Activated CD8-positive, alpha-beta memory T cell treated with anti-CD3 and anti-CD28 coated beads for 1 hour (primary cell): Measurements from ENCODE around the gene FSTL1.
A peak's percentile ranks its signal among the peaks of the same experiment; 100 is the strongest.

Experiments used
- DNase-seq, 2 donors: peaks; one replicate each; pipeline ENCODE4 v3.0.0-alpha.2; 2020; ENCODE audit warnings: low read depth in 1 of 2; ENCODE audit errors: extremely low read depth in 1 of 2

FSTL1 gene

DNA sequence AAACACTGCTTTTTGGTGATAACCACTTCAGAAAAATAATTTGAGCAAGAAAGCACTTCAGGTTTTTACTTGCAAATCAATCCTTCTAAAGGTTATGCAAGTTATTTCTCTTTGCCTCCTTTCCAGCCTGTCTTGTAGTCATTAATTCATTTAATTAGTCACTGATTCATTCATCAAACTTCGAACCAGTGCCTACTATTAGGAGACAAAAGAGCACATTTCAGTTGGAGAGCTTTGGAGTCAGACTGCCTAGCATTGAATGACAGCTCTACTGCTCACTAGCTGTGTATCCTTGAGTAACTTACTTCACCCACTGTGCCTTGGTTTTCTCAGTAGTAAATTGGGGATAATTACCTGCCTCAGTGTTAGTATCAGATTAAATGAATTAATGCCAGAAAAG, 86.7 kb downstream of the FSTL1 start:
- DNase-seq: no peak

DNA sequence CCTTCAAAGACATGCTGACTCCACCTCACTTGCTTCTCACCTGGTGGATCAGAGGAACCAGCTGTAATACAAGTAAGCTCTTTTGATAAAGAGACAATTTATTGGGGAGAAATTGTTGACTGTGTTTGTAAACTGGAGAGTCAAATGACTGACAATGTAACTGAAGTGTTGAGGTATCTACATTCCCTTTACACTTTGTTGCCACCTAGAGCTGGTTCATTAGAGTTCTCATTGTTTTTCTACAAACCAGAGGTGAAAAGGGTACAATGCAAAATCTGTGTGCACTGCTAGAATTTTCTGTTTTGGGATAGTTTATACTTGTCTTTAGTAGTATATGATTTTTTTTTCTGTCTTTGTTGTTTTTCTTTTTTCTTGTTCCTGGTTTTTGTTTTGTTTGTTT, 93.0 kb downstream of the FSTL1 start:
- no peak for DNase-seq

DNA sequence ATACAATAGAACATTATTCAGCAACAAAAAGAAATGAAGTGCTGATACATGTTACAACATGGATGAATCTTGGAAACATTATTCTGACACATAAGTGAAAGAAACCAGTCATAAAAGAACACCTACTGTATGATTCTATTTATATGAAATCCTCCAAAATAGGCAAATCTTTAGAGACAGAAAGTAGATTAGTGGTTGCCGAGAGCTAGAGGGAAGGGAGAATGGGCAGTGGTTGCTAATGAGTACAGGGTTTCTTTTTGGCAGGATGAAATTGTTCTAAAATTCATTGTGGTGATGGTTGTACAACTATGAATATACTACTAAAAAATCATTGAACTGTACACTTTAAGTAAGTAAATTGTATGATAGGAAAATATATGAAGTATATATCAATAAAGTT, 95.3 kb downstream of the FSTL1 start:
- DNase-seq: no peak

GRCh38 chr3:120353463-120353862, 97.3 kb downstream of the FSTL1 start:
- DNase-seq: no peak

- no peak for DNase-seq
Measured at GRCh38 chr3:120352017-120352416, 98.8 kb downstream of the FSTL1 start.

DNA sequence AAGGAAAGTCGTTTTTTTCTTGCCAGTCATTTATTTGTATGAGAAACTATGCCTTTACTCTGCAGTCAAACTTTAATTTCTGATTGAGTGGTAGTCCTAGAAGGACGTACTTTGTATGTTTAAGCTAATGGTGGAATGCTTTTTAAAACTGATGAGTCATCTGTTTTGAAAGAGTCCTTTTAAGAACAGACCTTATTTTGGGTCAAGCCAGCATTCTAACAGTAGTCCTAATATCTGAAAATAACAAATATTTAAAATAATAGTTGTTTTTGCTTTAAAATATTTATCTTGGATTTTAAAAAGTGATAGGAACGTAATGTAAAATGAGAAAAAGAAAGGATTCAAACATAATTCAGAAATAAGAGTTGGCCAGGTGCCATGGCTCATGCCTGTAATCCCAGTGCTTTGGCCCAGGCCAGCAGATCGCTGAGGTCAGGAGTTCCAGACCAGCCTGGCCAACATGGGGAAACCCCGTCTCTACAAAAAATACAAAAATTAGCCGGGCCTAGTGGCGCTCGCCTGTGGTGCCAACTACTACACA, 100.3 kb downstream of the FSTL1 start:
- no peak for DNase-seq

DNA sequence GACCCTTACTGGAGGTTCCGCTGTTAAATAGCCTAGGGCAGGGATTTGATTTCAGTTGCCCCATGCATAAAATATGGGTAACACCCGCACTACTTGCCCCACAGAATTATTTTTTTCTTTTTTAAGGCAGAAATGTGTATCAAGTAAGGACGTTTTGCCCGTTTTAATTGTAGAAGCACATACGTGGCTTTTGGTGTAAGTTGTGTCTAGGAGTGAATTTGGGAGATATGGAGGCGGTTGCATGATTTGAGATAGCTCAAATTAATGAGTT, 101.0 kb downstream of the FSTL1 start:
- no peak for DNase-seq

DNA sequence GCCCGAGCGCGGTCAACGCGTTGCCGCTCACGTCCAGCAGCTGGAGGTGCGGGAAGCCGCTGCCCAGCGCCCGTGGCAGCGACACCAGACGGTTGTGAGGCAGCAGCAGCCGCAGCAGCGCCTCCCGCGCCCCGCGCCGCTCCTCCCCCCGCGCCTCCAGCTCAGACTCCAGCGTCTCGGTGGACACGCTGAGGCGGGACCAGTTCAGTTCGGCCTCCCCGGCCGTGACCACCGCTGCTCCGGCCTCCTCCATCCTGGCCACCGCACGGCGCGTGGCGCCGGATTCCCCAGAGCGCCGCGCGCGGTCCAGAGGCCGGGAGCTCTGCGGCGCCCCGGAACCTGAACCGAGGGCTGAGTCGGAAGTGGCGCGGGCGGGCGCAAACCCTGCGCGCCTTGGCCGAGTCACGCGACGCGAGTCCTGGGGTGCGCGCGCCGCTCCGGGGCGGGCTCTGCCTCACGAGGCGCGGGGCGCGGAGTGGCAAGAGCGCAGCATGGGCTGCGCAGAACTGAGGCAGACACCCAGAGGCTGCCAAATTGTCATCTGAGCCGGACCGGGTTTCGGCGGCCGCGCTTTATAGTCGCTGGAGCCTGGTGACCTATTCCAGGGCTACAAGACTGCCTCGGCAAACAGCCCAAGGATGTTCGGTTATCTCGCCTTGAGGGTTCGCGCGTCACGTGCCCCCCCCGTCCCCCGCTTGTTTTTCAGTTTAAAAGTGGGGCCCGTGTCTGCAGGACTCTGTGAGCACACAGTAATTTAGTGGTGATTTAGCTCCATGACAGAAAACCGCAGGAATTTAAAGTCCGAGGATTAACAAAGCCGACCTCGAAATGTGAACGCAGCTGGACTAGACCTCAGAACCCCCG, 101.6 kb downstream of the FSTL1 start, which contains the start of gene LRRC58:
TSS of gene LRRC58 (minus strand) at position 364 of the 864 bp plus-strand sequence. CDS start at position 253, 111 bp downstream.
- peak; percentile 51 to 84 for DNase-seq

DNA sequence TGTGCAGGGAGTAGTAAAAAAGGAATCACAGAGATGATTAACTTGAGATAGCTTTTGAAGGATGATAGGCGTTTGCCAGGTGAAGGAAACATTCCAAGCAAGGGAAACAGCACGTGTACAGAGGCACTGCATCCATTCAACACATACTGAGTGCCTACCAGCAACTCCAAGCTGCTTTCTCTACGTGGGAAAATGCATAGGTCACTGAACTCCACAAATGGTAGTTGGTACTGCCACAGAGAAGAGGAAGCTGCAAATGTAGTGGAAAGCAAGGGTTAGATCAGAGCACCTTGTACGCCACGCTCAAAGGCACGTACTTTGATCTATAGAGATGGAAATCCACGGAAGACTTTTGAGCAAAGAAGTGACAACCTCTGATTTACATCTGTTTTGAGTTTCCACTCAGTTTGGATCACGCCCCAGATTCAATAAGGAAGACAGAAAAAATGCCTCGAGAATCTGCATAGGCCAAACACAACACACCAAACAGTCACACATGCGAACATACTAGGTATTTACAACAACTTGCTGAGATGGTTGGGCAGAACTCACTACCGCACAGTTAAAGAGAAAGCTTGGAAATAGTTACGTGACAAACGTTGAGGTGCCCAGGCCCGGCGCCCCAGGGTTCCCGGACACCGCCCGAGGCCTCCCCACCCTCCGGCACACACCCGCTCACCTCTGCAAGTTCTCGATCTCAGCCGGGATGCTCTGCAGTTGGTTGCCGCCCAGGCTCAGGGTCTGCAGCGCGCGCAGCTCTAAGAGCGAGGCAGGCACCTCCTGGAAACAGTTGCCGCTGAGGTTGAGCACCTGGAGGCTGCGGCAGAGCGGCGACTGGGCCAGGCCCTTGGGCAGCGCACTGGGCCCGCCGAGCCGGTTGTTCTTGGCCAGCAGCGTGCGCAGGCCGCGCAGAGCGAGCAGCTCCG, 102.5 kb downstream of the FSTL1 start:
- DNase-seq: no peak

GRCh38 chr3:120344349-120344748, 106.4 kb downstream of the FSTL1 start:
- no peak for DNase-seq
